ENCODE measurements around the gene CMIP.
A peak's percentile ranks its signal among the peaks of the same experiment; 100 is the strongest.

CMIP gene

DNA sequence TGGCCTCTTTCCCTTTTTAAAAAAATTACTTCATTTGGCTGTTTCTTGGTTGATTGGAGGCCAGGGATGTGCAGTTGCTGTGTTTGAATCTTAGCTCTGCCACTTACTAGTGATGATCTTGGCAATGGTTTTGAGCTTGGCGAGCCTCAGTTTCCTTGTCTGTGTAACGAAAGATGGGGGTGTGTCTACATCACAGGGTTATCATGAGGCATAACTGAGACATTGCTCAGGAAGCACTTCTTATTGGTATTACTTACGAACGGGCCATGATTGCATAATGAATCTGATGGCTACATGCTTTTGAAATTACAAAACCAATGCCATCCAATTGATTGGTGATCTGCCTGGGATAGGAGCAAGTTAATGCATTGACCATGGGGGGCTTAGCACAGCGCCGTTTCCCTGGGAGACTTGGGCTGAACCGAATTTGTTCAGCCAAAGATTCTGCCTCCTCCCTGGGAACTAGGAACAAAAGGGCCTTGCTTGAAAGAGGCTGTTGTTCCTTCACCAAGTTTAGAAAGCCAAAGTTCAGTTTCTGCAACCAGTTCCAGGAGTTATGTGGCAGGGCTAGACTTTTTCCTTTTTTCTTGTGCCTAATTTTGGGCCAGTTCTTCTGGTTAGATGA lies 21.9 kb downstream of the CMIP start:
- Mint-ChIP-seq H3K4me1 (peaks cover 16% of the 10 kb centered on the region), H3K27ac (peak overlapping the region in 1 of 3 experiments; percentile 46), H3K27me3 (ENCODE audit: low read depth) (no peaks in the 10 kb centered on the region), H3K9me3 (no peaks in the 10 kb centered on the region), H3K4me3 (no peak overlapping the region), H3K36me3 (ENCODE audit: low read depth) (peaks cover 5% of the 10 kb centered on the region)
- TF ChIP-seq, protein P1, sequence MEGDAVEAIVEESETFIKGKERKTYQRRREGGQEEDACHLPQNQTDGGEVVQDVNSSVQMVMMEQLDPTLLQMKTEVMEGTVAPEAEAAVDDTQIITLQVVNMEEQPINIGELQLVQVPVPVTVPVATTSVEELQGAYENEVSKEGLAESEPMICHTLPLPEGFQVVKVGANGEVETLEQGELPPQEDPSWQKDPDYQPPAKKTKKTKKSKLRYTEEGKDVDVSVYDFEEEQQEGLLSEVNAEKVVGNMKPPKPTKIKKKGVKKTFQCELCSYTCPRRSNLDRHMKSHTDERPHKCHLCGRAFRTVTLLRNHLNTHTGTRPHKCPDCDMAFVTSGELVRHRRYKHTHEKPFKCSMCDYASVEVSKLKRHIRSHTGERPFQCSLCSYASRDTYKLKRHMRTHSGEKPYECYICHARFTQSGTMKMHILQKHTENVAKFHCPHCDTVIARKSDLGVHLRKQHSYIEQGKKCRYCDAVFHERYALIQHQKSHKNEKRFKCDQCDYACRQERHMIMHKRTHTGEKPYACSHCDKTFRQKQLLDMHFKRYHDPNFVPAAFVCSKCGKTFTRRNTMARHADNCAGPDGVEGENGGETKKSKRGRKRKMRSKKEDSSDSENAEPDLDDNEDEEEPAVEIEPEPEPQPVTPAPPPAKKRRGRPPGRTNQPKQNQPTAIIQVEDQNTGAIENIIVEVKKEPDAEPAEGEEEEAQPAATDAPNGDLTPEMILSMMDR (IDR thresholded peaks at IDR 0.05; ENCODE audit: unreplicated experiment in 3 of 3) = no peak

DNA sequence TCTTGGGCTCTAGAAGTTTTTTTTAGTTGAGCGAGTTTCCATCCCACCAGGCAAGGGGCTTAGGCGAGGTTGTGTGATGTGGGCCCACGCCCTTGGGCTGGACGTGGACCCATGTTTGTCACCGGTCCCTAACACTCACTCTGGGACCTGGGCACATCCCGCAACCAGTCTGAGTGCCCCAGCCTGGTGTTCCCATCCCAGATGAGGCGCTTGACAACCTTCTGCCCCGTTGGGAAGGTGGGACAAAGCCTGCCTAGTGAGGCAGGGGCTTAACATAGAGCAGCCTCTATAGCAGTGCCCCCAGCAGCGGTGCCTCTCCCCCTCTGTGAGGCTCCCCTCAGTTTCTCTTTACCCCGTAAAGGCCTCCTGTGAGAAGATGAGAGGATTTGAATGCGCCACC lies 22.5 kb downstream of the CMIP start:
- H3K4me1 Mint-ChIP-seq = peaks cover 16% of the 10 kb centered on the region
- no peak overlapping the region for H3K4me3 Mint-ChIP-seq
- H3K27ac Mint-ChIP-seq = peak overlapping the region in 1 of 3 experiments; percentile 46
- no peaks in the 10 kb centered on the region for H3K9me3 Mint-ChIP-seq
- H3K27me3 Mint-ChIP-seq (ENCODE audit: low read depth) = no peaks in the 10 kb centered on the region
- TF ChIP-seq, protein P1 (IDR thresholded peaks at IDR 0.05; ENCODE audit: unreplicated experiment in 3 of 3) = no peak
- peaks cover 5% of the 10 kb centered on the region for H3K36me3 Mint-ChIP-seq (ENCODE audit: low read depth)

DNA sequence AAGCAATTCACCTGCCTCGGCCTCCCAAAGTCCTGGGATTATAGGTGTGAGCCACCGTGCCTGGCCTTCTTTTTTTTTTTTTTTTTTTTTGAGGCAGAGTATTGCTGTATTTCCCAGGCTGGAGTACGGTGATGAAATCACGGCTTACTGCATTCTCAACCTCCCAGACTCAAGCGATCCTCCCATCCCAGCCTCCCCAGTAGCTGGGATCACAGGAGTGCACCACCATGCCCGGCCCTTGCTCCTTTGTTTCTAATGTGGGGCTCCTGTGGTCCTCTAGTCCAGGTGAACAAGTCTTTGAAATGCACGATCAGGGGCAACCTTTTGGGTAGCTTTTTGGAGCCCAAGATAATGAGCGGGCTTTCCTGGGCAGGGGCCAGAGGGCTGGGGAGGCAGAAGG lies 23.2 kb downstream of the CMIP start:
- H3K27ac Mint-ChIP-seq = no peak overlapping the region
- peaks cover 16% of the 10 kb centered on the region for H3K4me1 Mint-ChIP-seq
- TF ChIP-seq, protein P1 (IDR thresholded peaks at IDR 0.05; ENCODE audit: unreplicated experiment in 3 of 3) = no peak
- H3K27me3 Mint-ChIP-seq (ENCODE audit: low read depth) = no peaks in the 10 kb centered on the region
- peaks cover 5% of the 10 kb centered on the region for H3K36me3 Mint-ChIP-seq (ENCODE audit: low read depth)
- no peak overlapping the region for H3K4me3 Mint-ChIP-seq
- H3K9me3 Mint-ChIP-seq = no peaks in the 10 kb centered on the region

DNA sequence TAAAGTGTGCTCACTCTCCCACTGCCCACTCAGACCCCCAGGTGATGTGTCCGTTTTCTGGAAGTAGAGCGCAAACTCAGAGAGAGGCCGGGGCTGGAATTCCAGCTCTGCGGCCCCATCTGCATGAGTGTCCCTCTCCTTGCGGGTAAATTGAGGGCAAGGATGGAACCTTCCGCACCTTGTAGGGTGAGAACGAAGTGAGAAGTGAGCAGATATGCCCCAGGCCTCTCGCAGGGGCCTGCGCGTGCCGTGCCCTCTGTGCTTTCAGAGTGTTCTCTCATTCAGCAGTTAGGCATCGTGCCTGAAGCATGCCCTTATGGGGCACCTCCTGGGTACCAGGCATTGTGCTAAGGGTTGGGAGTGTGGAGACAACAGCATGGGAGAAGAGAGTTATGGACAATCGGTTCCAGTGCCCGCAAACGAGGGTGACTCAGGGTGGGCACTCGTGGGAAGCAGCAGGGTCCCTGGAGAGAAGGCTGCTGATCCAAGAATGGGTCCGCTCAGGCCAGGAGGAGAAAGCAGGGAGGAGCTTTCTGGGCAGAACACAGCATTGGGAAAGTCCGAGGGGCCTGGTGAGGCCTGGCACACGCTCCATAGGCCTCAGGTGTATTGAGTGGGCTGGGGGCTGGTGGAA lies 23.8 kb downstream of the CMIP start:
- Mint-ChIP-seq H3K9me3 (no peaks in the 10 kb centered on the region), H3K27ac (no peak overlapping the region), H3K4me1 (peaks cover 22% of the 10 kb centered on the region), H3K27me3 (ENCODE audit: low read depth) (no peaks in the 10 kb centered on the region), H3K36me3 (ENCODE audit: low read depth) (peaks cover 5% of the 10 kb centered on the region), H3K4me3 (no peak overlapping the region)
- TF ChIP-seq, protein P1 (IDR thresholded peaks at IDR 0.05; ENCODE audit: unreplicated experiment in 3 of 3) = no peak

DNA sequence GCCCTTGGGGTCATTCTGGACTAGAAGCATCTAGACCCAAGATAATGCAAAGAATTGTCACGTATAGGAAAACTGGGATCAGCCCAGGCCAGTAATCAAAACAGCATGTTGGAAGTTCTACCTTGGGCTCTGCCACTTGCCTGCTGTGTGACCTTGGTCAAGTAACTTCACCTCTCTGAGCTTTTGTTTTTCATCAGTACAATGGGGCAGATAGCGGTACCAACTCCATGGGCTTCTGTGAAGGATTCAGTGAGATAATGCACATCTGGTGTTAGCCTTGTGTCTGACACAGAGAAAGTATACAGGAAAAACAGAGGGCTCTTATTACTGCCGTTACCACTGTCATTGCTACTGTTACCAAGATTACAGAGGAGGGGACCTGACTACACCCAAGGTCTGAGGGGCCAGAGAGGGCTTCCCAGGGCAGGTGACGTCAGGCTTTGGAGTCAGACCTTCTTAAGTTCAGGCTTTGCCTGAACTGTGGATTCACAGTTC lies 24.6 kb downstream of the CMIP start:
- TF ChIP-seq, protein P1 (IDR thresholded peaks at IDR 0.05; ENCODE audit: unreplicated experiment in 3 of 3) = no peak
- Mint-ChIP-seq H3K36me3 (ENCODE audit: low read depth) (peaks cover 5% of the 10 kb centered on the region), H3K4me3 (no peak overlapping the region), H3K9me3 (no peaks in the 10 kb centered on the region), H3K27ac (peak overlapping the region in 2 of 3 experiments; percentile 10 to 48), H3K4me1 (peaks cover 30% of the 10 kb centered on the region), H3K27me3 (ENCODE audit: low read depth) (no peaks in the 10 kb centered on the region)
